IPS-18a (cell line): ENCODE data around the gene OXSM.

ENCODE experiments used
- H3K27ac ChIP-seq: one replicate; pipeline ENCODE4 v1.5.1; 2013; ENCODE audit warnings: low read length
- H3K27me3 ChIP-seq: one replicate; pipeline ENCODE4 v1.6.1; 2013; ENCODE audit warnings: mild to moderate bottlenecking, low read length; ENCODE audit not compliant: control insufficient read depth, insufficient read depth
- H3K36me3 ChIP-seq: one replicate; pipeline ENCODE4 v1.6.1; 2013; ENCODE audit warnings: low read depth, low read length; ENCODE audit not compliant: control insufficient read depth
- H3K4me1 ChIP-seq: one replicate; pipeline ENCODE4 v1.6.1; 2013; ENCODE audit warnings: low read depth, low read length; ENCODE audit not compliant: control insufficient read depth
- H3K4me3 ChIP-seq: one replicate; pipeline ENCODE4 v1.5.1; 2013; ENCODE audit warnings: low read length
- H3K9ac ChIP-seq: one replicate; pipeline ENCODE4 v1.6.1; 2013; ENCODE audit warnings: mild to moderate bottlenecking, low read length, moderate library complexity
- H3K9me3 ChIP-seq: one replicate; pipeline ENCODE4 v1.6.1; 2013; ENCODE audit warnings: low read depth, low read length; ENCODE audit not compliant: control insufficient read depth

Gene OXSM

GRCh38 chr3:25812644-25813043 lies 22.8 kb downstream of the OXSM start:
- Histone ChIP-seq H3K4me1 (no peaks in the 10 kb centered on the region), H3K27ac (no peak overlapping the region), H3K9me3 (no peaks in the 10 kb centered on the region), H3K36me3 (no peaks in the 10 kb centered on the region), H3K4me3 (no peak overlapping the region), H3K9ac (no peak overlapping the region), H3K27me3 (no peaks in the 10 kb centered on the region)

- Histone ChIP-seq H3K27me3 (no peaks in the 10 kb centered on the region), H3K27ac (no peak overlapping the region), H3K36me3 (no peaks in the 10 kb centered on the region), H3K9me3 (no peaks in the 10 kb centered on the region), H3K4me3 (no peak overlapping the region), H3K9ac (no peak overlapping the region), H3K4me1 (peaks cover 14% of the 10 kb centered on the region)
Observed at GRCh38 chr3:25817107-25817506, 27.2 kb downstream of the OXSM start.

- peaks cover 14% of the 10 kb centered on the region for H3K4me1 ChIP-seq
- H3K27me3 ChIP-seq, result no peaks in the 10 kb centered on the region
- H3K4me3 ChIP-seq, result no peak overlapping the region
- H3K27ac ChIP-seq, result no peak overlapping the region
- H3K36me3 ChIP-seq, result no peaks in the 10 kb centered on the region
- no peak overlapping the region for H3K9ac ChIP-seq
- H3K9me3 ChIP-seq, result no peaks in the 10 kb centered on the region
Observed at GRCh38 chr3:25817638-25818037, 27.7 kb downstream of the OXSM start.

- no peak overlapping the region for H3K9ac ChIP-seq
- no peaks in the 10 kb centered on the region for H3K9me3 ChIP-seq
- H3K27me3 ChIP-seq, result no peaks in the 10 kb centered on the region
- H3K27ac ChIP-seq, result no peak overlapping the region
- no peak overlapping the region for H3K4me3 ChIP-seq
- H3K36me3 ChIP-seq, result no peaks in the 10 kb centered on the region
- H3K4me1 ChIP-seq, result peaks cover 14% of the 10 kb centered on the region
Observed at GRCh38 chr3:25818335-25818734, 28.4 kb downstream of the OXSM start.

GRCh38 chr3:25820366-25820765 lies 30.5 kb downstream of the OXSM start:
- H3K27ac ChIP-seq, result no peak overlapping the region
- no peak overlapping the region for H3K4me3 ChIP-seq
- no peak overlapping the region for H3K9ac ChIP-seq
- no peaks in the 10 kb centered on the region for H3K27me3 ChIP-seq
- peaks cover 14% of the 10 kb centered on the region for H3K4me1 ChIP-seq
- H3K9me3 ChIP-seq, result no peaks in the 10 kb centered on the region
- H3K36me3 ChIP-seq, result no peaks in the 10 kb centered on the region

GRCh38 chr3:25820816-25821486 lies 31.1 kb downstream of the OXSM start:
- Histone ChIP-seq H3K36me3 (no peaks in the 10 kb centered on the region), H3K9me3 (no peaks in the 10 kb centered on the region), H3K4me1 (peaks cover 14% of the 10 kb centered on the region), H3K9ac (no peak overlapping the region), H3K27me3 (no peaks in the 10 kb centered on the region), H3K4me3 (no peak overlapping the region), H3K27ac (no peak overlapping the region)

GRCh38 chr3:25821746-25822573 lies 32.1 kb downstream of the OXSM start:
- H3K4me1 ChIP-seq, result peaks cover 14% of the 10 kb centered on the region
- no peak overlapping the region for H3K27ac ChIP-seq
- no peaks in the 10 kb centered on the region for H3K27me3 ChIP-seq
- H3K9ac ChIP-seq, result no peak overlapping the region
- H3K9me3 ChIP-seq, result no peaks in the 10 kb centered on the region
- no peaks in the 10 kb centered on the region for H3K36me3 ChIP-seq
- no peak overlapping the region for H3K4me3 ChIP-seq

GRCh38 chr3:25823314-25823713 lies 33.4 kb downstream of the OXSM start:
- H3K4me1 ChIP-seq, result peaks cover 10% of the 10 kb centered on the region

GRCh38 chr3:25826510-25826909 lies 36.6 kb downstream of the OXSM start:
- no peaks in the 10 kb centered on the region for H3K9me3 ChIP-seq
- H3K36me3 ChIP-seq, result no peaks in the 10 kb centered on the region
- no peak overlapping the region for H3K27ac ChIP-seq
- no peaks in the 10 kb centered on the region for H3K27me3 ChIP-seq
- peaks cover 4% of the 10 kb centered on the region for H3K4me1 ChIP-seq
- H3K9ac ChIP-seq, result no peak overlapping the region
- no peak overlapping the region for H3K4me3 ChIP-seq

More at GRCh38 chr3:25823314-25823713, 33.4 kb downstream of the OXSM start:
- H3K36me3 ChIP-seq, result no peaks in the 10 kb centered on the region
- no peak overlapping the region for H3K4me3 ChIP-seq
- no peak overlapping the region for H3K27ac ChIP-seq
- no peaks in the 10 kb centered on the region for H3K9me3 ChIP-seq
- H3K9ac ChIP-seq, result no peak overlapping the region
- no peaks in the 10 kb centered on the region for H3K27me3 ChIP-seq

- Histone ChIP-seq H3K27me3 (no peaks in the 10 kb centered on the region), H3K36me3 (no peaks in the 10 kb centered on the region), H3K9ac (no peak overlapping the region), H3K27ac (no peak overlapping the region), H3K9me3 (no peaks in the 10 kb centered on the region), H3K4me3 (no peak overlapping the region), H3K4me1 (peaks cover 5% of the 10 kb centered on the region)
Observed at GRCh38 chr3:25830373-25831280, 40.7 kb downstream of the OXSM start.

GRCh38 chr3:25831578-25831977 lies 41.7 kb downstream of the OXSM start:
- H3K27ac ChIP-seq, result no peak overlapping the region
- H3K9me3 ChIP-seq, result no peaks in the 10 kb centered on the region
- peaks cover 5% of the 10 kb centered on the region for H3K4me1 ChIP-seq
- no peak overlapping the region for H3K9ac ChIP-seq
- H3K36me3 ChIP-seq, result no peaks in the 10 kb centered on the region
- H3K27me3 ChIP-seq, result no peaks in the 10 kb centered on the region
- H3K4me3 ChIP-seq, result no peak overlapping the region
